A549 (cell line): ENCODE data around the gene ZNF670. TPM values are rescaled to one million over a fixed set of nuclear protein-coding genes. Genes with fewer than 3 reads are reported as not detected.

Source experiments
- ATAC-seq, 2 experiments: fragments of 200-7000 bp in 1 of 2; fragments of >200 bp in 1 of 2; cut with Nextera tagmentation in 1 of 2; cut with Tn5 transposase in 1 of 2; 3 replicates each; pipeline versions ENCODE4 v1.8.0 to v1.9.1; 2018 to 2020; ENCODE audit warnings: mild to moderate bottlenecking in 1 of 2, moderate library complexity in 1 of 2
- CTCF ChIA-PET: fragments of 300-600 bp; sonication (Branson Sonifier 250); formaldehyde crosslinking; extraction: SDS; loops from one replicate; lab custom pipeline; 2021; ENCODE audit warnings: antibody characterized with exemption, inconsistent platforms; lab: Yijun Ruan, JAX
- POLR2A ChIA-PET: fragments of 350-600 bp; formaldehyde crosslinking; extraction: SDS; loops from one replicate; lab custom pipeline; 2021; ENCODE audit warnings: antibody characterized with exemption, inconsistent platforms; lab: Yijun Ruan, JAX
- DNase-seq, 2 experiments: peaks; one replicate each; pipeline versions ENCODE4 v3.0.0 to v3.0.0-alpha.2; 2011 to 2016; ENCODE audit warnings: low read depth in 1 of 2, low spot score in 1 of 2
- FAIRE-seq: peaks from 2 replicates; lab custom pipeline; 2011; peaks lifted over from hg19 to GRCh38; lab: Jason Lieb, UNC
- H3K27ac ChIP-seq, 2 experiments: fragments of >200 bp; sonication (Bioruptor Twin); formaldehyde crosslinking; 3 replicates each; pipeline ENCODE4 v1.5.1; 2016 to 2017
- H3K4me1 ChIP-seq: fragments of >200 bp; sonication (Bioruptor Twin); formaldehyde crosslinking; 3 replicates; pipeline ENCODE4 v1.6.1; 2016
- H3K4me2 ChIP-seq: fragments of >200 bp; sonication (Bioruptor Twin); formaldehyde crosslinking; 3 replicates; pipeline ENCODE4 v1.6.1; 2016
- H3K4me3 ChIP-seq: fragments of >200 bp; sonication (Bioruptor Twin); formaldehyde crosslinking; 3 replicates; pipeline ENCODE4 v1.5.1; 2016
- H3K9me3 ChIP-seq: fragments of >200 bp; sonication (Bioruptor Twin); formaldehyde crosslinking; 3 replicates; pipeline ENCODE4 v1.6.1; 2016
- CEBPB ChIP-seq, 2 experiments: fragments of >200 bp in 1 of 2; sonication (Bioruptor Twin) in 1 of 2; formaldehyde crosslinking in 1 of 2; IDR thresholded peaks; 2 replicates each; pipeline ENCODE4 v1.6.1; 2012 to 2016
- CHD4 ChIP-seq: fragments of 200-600 bp; sonication (generic); IDR thresholded peaks from 2 replicates; pipeline ENCODE4 v1.6.1; 2016; ENCODE audit warnings: antibody characterized with exemption, mild to moderate bottlenecking, borderline replicate concordance
- CTCF ChIP-seq: fragments of >200 bp; sonication (Bioruptor Twin); formaldehyde crosslinking; IDR thresholded peaks from 3 replicates; pipeline ENCODE4 v1.5.1; 2016
- ELK1 ChIP-seq: fragments of 150-350 bp; IDR thresholded peaks from 2 replicates; pipeline ENCODE4 v1.6.1; 2014; ENCODE audit warnings: low read depth, mild to moderate bottlenecking, low read length
- FOSB ChIP-seq: fragments of 250-450 bp; sonication (Bioruptor Pico); IDR thresholded peaks from 2 replicates; pipeline ENCODE4 v1.5.0; 2020; ENCODE audit warnings: mild to moderate bottlenecking, moderate library complexity
- HES2 ChIP-seq: fragments of >200 bp; sonication (Bioruptor Twin); formaldehyde crosslinking; IDR thresholded peaks from 2 replicates; pipeline ENCODE4 v1.6.1; 2016
- HEYL ChIP-seq: fragments of 250-450 bp; sonication (Bioruptor Pico); IDR thresholded peaks from 2 replicates; pipeline ENCODE4 v1.8.0; 2021; ENCODE audit warnings: mild to moderate bottlenecking, moderate library complexity
- HOXA7 ChIP-seq: fragments of 250-450 bp; sonication (Bioruptor Pico); IDR thresholded peaks from 2 replicates; pipeline ENCODE4 v1.5.0; 2020; ENCODE audit warnings: mild to moderate bottlenecking, moderate library complexity
- HOXB13 ChIP-seq: fragments of 250-450 bp; sonication (Bioruptor Pico); IDR thresholded peaks from 2 replicates; pipeline ENCODE4 v1.5.0; 2020; ENCODE audit warnings: low read depth, mild to moderate bottlenecking, moderate library complexity
- KDM5A ChIP-seq: fragments of 200-600 bp; sonication (generic); IDR thresholded peaks from 2 replicates; pipeline ENCODE4 v1.6.1; 2016; ENCODE audit warnings: antibody characterized with exemption, mild to moderate bottlenecking
- MAFK ChIP-seq: fragments of 450-650 bp; IDR thresholded peaks from 2 replicates; pipeline ENCODE4 v1.6.1; 2014; ENCODE audit not compliant: partially characterized antibody
- MYC ChIP-seq: IDR thresholded peaks from 2 replicates; pipeline ENCODE4 v1.6.1; 2012; ENCODE audit warnings: mild to moderate bottlenecking, inconsistent platforms, low read length, improper control_type of control experiment, borderline replicate concordance
- PBX3 ChIP-seq: IDR thresholded peaks from 2 replicates; pipeline ENCODE4 v1.6.1; 2012
- PHF8 ChIP-seq: fragments of 200-600 bp; sonication (generic); IDR thresholded peaks from 2 replicates; pipeline ENCODE4 v1.6.1; 2016; ENCODE audit warnings: low read depth, mild to moderate bottlenecking, antibody characterized with exemption, moderate library complexity, borderline replicate concordance
- POLR2A ChIP-seq: IDR thresholded peaks from 2 replicates; pipeline ENCODE4 v1.6.1; 2012; ENCODE audit warnings: mild to moderate bottlenecking, low read length
- POLR2AphosphoS2 ChIP-seq: conservative IDR thresholded peaks from 2 replicates; pipeline ENCODE4 v1.6.1; 2012; ENCODE audit warnings: low read length, improper control_type of control experiment, inconsistent platforms
- RARB ChIP-seq: fragments of 250-450 bp; sonication (Bioruptor Pico); IDR thresholded peaks from 2 replicates; pipeline ENCODE4 v1.8.0; 2021; ENCODE audit warnings: mild to moderate bottlenecking, moderate library complexity
- RCOR1 ChIP-seq: fragments of 150-350 bp; IDR thresholded peaks from 2 replicates; pipeline ENCODE4 v1.6.1; 2014; ENCODE audit warnings: antibody characterized with exemption, low read length, low read depth
- RNF2 ChIP-seq: fragments of 200-600 bp; sonication (generic); IDR thresholded peaks from 2 replicates; pipeline ENCODE4 v1.6.1; 2016; ENCODE audit warnings: low read depth, mild to moderate bottlenecking, antibody characterized with exemption, moderate library complexity, borderline replicate concordance
- SMC3 ChIP-seq: fragments of >200 bp; sonication (Bioruptor Twin); formaldehyde crosslinking; IDR thresholded peaks from 3 replicates; pipeline ENCODE4 v1.6.1; 2018; ENCODE audit warnings: inconsistent platforms
- TP53 ChIP-seq: fragments of 250-450 bp; sonication (Bioruptor Pico); IDR thresholded peaks from 2 replicates; pipeline ENCODE4 v1.5.0; 2021; ENCODE audit warnings: mild to moderate bottlenecking, moderate library complexity
- ZSCAN20 ChIP-seq: fragments of 250-450 bp; sonication (Bioruptor Pico); IDR thresholded peaks from 2 replicates; pipeline ENCODE4 v1.8.0; 2022; ENCODE audit warnings: mild to moderate bottlenecking, moderate library complexity
- WGBS: methylation state at CpG from one replicate; pipeline ENCODE4 v1.1.6; 2017; ENCODE audit errors: missing lambda C conversion rate; 5-methylcytosine and 5-hydroxymethylcytosine counted together
- polyA plus RNA-seq, 4 experiments: library from polyadenylated mRNA; depleted of rRNA in 3 of 4; stranded (reverse); fragments of >200 nt; fragmentation: RNase III in 1 of 4; extraction: RNeasy Plus Mini Kit Qiagen cat#74134 plus additional on column Dnase treatment in 1 of 4; gene quantifications; 2 replicates in 3 of 4; 3 replicates in 1 of 4; pipeline ENCODE4 v1.2.3, GENCODE V29; 2011 to 2017
- TF ChIP-seq, protein P1 (sequence below): fragments of 250-450 bp; sonication (Bioruptor Pico); IDR thresholded peaks from 2 replicates; pipeline ENCODE4 v1.5.0; 2021; ENCODE audit warnings: mild to moderate bottlenecking, moderate library complexity, borderline replicate concordance
- TF ChIP-seq, protein P2 (sequence below): IDR thresholded peaks from 2 replicates; pipeline ENCODE4 v1.6.1; 2012

Gene ZNF670
- polyA plus RNA-seq, 2 of the 4 experiments (the other 2 are of a cell fraction): 2.9 to 4.3 TPM

DNA sequence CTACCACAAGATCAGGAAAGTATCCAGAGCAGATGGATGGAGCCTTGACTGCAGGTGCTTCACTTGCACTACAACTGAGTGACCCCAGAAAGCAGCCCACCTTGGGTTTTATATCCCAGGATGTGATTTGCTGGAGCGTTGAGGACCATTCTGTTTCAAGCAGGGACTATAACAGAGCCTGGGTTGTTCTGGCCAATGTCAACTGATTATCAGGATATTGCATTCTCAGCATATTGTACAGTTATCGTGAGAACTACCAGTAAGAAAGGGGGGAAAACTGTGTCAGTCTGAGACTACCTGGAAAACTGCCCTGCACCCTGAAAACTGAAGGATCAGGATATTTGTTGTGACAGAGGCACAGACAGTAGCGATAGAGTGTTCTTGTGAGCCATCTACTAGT is 17.5 kb upstream of the ZNF670 start:
- Histone ChIP-seq H3K4me1 (no peaks in the 10 kb centered on the region), H3K4me3 (no peak overlapping the region), H3K4me2 (no peak overlapping the region), H3K9me3 (peaks cover 63% of the 10 kb centered on the region), H3K27ac (no peak overlapping the region)
- TF ChIP-seq MAFK (peak; percentile 75), HES2 (no peak)
- ChIA-PET POLR2A (no interaction called here), CTCF (no interaction called here)
- FAIRE-seq: no peak
- DNase-seq: no peak
- 63% methylated on average over 3 of the region's 3 CpGs for whole genome bisulfite sequencing
- no peak for ATAC-seq

DNA sequence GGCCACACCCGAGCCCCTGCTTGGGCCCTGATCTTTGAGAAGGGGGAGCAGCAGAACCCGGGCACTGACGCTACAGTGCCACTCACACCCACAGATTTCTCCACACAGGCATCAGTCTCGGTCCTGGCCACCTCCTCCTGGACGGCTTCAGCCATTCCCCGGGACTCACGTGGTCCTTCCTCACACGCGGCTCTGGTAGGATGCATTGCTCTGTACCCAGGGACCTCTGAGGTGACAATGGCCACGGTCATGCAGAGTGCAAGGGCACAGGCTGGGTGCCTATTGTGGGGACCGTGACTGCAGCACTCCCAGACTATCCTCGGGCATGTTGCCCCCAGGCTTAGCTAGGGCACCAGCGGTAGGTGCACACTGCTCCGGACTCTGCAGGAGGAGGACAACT is 11.8 kb upstream of the ZNF670 start:
- no peak for FAIRE-seq
- 29% methylated on average over 11 of the region's 14 CpGs for WGBS
- Histone ChIP-seq H3K4me3 (no peak overlapping the region), H3K4me1 (no peaks in the 10 kb centered on the region), H3K27ac (no peak overlapping the region), H3K4me2 (no peak overlapping the region), H3K9me3 (peaks cover 25% of the 10 kb centered on the region)
- TF ChIP-seq FOSB (CRISPR knock-in tag) (no peak), TP53 (CRISPR knock-in tag) (no peak), POLR2AphosphoS2 (no peak), RNF2 (no peak), HOXB13 (CRISPR knock-in tag) (no peak), MYC (no peak), ZSCAN20 (CRISPR knock-in tag) (no peak)
- TF ChIP-seq, protein P1, sequence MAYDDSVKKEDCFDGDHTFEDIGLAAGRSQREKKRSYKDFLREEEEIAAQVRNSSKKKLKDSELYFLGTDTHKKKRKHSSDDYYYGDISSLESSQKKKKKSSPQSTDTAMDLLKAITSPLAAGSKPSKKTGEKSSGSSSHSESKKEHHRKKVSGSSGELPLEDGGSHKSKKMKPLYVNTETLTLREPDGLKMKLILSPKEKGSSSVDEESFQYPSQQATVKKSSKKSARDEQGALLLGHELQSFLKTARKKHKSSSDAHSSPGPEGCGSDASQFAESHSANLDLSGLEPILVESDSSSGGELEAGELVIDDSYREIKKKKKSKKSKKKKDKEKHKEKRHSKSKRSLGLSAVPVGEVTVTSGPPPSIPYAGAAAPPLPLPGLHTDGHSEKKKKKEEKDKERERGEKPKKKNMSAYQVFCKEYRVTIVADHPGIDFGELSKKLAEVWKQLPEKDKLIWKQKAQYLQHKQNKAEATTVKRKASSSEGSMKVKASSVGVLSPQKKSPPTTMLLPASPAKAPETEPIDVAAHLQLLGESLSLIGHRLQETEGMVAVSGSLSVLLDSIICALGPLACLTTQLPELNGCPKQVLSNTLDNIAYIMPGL (CRISPR knock-in tag): no peak
- DNase-seq: no peak
- peak in 1 of 2 experiments; percentile 34; a peak in 2 of 6 replicates for ATAC-seq
- CTCF ChIA-PET: no interaction called here
- POLR2A ChIA-PET: no interaction called here

- H3K4me3 ChIP-seq: no peak overlapping the region
- CTCF ChIA-PET: no interaction called here
- H3K27ac ChIP-seq: no peak overlapping the region
- DNase-seq: no peak
- TF ChIP-seq PBX3: no peak
- TF ChIP-seq KDM5A: no peak
- TF ChIP-seq RCOR1: no peak
- TF ChIP-seq, protein P2, sequence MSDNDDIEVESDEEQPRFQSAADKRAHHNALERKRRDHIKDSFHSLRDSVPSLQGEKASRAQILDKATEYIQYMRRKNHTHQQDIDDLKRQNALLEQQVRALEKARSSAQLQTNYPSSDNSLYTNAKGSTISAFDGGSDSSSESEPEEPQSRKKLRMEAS: no peak
- no peak for TF ChIP-seq HES2
- TF ChIP-seq CTCF: no peak
- TF ChIP-seq RARB (CRISPR knock-in tag): no peak
- TF ChIP-seq POLR2A: no peak
- TF ChIP-seq CHD4: no peak
- no peak for TF ChIP-seq ZSCAN20 (CRISPR knock-in tag)
- TF ChIP-seq SMC3: no peak
- TF ChIP-seq TP53 (CRISPR knock-in tag): no peak
- no peak for TF ChIP-seq MAFK
- no peak for TF ChIP-seq CEBPB (IDR thresholded peaks at IDR 0.05)
- no peak for TF ChIP-seq ELK1
- no peak for TF ChIP-seq RNF2
- TF ChIP-seq HEYL: no peak
- TF ChIP-seq HOXA7 (CRISPR knock-in tag): no peak
- no peak for TF ChIP-seq PHF8
- no peak for FAIRE-seq
- no peaks in the 10 kb centered on the region for H3K4me1 ChIP-seq
- no peak overlapping the region for H3K4me2 ChIP-seq
- WGBS: 54% methylated on average over 9 of the region's 17 CpGs
- POLR2A ChIA-PET: no interaction called here
- no peak; a peak in 1 of 6 replicates for ATAC-seq
- peaks cover 26% of the 10 kb centered on the region for H3K9me3 ChIP-seq
These were observed 11.2 kb upstream of the ZNF670 start for GRCh38 chr1:247089616-247090375.
